GM18951 (cell line): ENCODE data around the gene PP2D1.
A peak's percentile ranks its signal among the peaks of the same experiment; 100 is the strongest.
"Not testable (repeated sequence)": the region's sequence is repeated elsewhere in the genome, so short reads cannot be mapped to it uniquely, and the experiment has no call there.

Source experiments
- POLR2A ChIP-seq: IDR thresholded peaks from 4 replicates; pipeline ENCODE4 v1.6.1; 2011; ENCODE audit warnings: mild to moderate bottlenecking; ENCODE audit not compliant: insufficient read length, insufficient read depth; ENCODE audit errors: extremely low read depth
- in situ Hi-C: fragments of 300-500 bp; cut with MboI; formaldehyde crosslinking; loops from one replicate; pipeline ENCODE4 v1.12.0; 2022; ENCODE audit warnings: low sequenced_read_pairs, mixed read lengths, inconsistent platforms; ENCODE audit not compliant: unreplicated experiment

PP2D1 gene

DNA sequence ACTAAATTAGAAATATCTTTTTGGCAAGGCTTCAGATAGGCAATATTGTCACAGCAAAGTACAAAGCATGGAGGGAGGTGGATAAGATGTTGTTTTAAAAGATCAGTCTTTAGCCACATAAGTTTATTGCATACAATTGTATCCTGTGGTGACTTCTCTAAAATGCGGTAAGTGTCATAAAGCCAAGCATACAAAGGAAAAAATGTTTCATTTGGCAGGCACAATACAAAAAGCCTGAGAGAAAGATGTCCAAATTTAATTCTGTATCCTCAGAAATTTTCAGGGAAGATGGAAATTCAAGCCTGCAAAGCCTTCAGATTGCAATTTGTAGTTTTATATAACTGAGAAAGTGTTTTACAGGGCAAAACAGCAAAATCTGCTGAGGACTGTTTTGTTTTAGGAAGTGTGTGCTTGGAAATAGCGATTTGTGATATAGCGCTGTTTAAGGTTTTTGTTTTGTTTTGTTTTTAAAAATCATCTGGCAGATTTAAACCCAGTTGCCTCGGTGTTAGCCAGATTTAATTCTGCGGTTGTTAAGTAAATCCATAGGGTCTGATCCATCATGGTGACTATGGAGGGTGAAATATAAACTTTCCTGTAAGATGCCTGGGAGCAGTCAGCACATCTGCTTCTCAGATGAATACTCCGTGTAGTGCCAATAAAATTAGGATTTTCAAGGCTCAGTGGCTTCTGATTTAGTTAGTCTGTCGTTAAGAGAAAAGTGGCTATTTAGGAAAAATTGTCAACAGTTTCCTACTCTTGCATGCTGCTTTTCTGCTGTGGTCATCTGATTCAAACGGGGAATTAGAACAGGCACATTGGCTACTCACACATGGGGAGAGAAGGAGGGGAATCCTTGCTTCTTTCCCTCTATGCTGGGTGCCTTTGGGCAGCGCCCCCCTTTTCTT, 36.2 kb upstream of the PP2D1 start:
- in situ Hi-C loops, result no loop called here
- no peak for TF ChIP-seq POLR2A

DNA sequence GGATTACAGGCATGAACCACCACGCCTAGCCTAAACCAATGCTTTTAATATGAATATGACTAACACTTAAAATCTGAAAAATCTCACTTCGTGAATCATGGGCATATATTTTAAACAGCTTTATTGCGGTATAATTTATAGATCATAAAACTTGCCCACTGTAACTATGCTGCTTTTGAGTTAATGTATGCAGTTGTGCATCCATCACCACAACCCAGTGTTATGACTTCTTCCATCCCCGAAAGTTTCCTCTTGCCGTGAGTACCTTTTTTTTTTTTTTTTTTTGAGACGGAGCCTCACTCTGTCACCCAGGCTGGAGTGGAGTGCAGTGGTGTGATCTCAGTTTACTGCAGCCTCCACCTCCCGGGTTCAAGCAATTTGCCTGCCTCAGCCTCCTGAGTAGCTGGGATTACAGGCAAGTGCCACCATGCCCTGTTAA, 35.3 kb upstream of the PP2D1 start:
- no peak for TF ChIP-seq POLR2A
- in situ Hi-C loops, result no loop called here

DNA sequence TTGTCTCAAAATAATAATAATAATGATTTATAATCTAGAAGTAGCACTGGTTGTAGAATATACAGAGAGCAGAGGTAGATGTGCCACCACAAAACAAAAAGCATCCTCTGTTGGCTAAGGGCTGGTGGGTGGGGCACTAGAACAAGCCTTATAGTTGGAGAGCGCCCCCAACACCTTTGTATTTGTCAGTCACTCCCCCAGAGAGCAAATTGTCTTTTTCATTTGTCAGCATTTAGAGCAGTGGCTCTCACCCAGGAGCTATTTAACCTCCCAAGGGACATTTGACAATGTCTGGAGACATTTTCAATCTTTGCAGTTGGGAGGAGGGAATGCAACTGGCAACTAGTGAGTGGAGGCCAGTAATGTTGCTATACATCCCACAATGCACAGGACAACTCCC, 34.5 kb upstream of the PP2D1 start:
- in situ Hi-C loops, result no loop called here
- no peak for TF ChIP-seq POLR2A

DNA sequence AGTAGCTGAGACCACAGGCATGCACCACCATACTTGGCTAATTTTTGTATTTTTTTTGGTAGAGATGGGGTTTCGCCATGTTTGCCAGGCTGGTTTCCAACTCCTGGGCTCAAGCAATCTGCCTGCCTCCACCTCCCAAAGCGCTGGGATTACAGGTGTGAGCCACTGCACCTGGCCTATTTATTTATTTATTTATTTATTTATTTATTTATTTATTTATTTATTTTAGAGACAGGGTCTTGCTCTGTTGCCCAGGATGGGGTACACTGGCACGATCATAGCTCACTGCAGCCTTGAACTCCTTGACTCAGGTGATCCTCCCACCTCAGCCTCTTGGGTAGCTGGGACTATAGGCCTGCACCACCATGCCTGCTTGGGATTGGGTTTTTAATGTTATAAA, 33.1 kb upstream of the PP2D1 start:
- in situ Hi-C loops, result not testable (repeated sequence)

DNA sequence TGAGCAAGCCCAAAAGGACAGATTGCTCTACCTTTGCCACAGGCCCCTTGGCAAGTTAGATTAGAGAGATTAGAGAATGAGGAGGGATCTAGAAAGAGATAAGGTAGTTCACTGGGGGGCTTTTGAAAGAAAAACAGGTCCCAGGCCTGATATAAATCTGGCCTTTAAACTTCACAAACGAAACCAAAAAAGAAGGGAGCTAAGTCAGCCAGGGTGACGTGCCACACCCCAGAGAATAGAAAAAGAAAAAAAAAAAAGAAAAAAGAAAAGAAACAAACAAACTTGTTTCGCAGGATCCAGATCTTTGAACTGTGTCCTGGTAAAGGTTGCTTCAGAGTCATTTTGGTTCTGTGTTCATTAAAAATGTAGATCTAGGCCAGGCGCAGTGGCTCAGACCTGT, 31.8 kb upstream of the PP2D1 start:
- in situ Hi-C loops, result no loop called here
- no peak for TF ChIP-seq POLR2A

DNA sequence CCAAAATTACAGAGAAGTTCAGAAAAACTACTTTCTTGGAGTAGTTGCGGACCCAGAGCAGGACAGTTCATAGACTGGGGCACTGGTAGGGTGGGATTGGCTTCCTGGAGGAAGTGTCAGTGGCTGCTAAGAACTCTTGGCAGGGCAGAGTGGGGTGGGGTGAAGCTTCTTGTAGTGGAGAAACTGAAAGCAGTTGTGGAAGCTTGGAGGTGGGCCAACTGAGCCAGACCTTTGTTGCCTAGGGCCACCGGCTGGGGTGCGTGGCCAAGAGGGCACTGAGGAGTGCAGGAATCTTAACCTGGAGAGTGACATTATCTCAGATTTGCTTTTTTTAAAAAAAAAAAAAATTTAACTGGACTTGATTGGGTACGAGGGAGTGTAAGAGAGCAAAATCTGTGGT, 31.3 kb upstream of the PP2D1 start:
- in situ Hi-C loops, result no loop called here
- no peak for TF ChIP-seq POLR2A

DNA sequence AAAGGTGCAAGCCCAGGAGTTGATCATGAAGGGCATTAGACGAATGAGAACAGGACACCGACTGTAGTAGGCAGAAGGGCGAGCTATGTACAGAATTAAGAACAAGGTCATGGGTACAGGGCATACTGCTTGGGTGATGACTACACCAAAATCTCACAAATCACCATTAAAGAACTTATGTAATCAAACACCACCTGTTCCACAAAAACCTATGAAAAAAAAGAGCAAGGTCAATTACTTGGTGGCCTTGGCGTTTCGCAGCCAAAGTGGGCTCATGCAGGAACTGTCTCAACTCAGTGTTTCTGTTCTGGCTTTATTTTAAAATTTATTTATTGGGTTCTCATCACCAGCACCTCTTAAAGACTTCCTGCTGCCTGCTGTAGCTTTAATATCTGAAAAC, 30.3 kb upstream of the PP2D1 start:
- no peak for TF ChIP-seq POLR2A
- in situ Hi-C loops, result no loop called here

DNA sequence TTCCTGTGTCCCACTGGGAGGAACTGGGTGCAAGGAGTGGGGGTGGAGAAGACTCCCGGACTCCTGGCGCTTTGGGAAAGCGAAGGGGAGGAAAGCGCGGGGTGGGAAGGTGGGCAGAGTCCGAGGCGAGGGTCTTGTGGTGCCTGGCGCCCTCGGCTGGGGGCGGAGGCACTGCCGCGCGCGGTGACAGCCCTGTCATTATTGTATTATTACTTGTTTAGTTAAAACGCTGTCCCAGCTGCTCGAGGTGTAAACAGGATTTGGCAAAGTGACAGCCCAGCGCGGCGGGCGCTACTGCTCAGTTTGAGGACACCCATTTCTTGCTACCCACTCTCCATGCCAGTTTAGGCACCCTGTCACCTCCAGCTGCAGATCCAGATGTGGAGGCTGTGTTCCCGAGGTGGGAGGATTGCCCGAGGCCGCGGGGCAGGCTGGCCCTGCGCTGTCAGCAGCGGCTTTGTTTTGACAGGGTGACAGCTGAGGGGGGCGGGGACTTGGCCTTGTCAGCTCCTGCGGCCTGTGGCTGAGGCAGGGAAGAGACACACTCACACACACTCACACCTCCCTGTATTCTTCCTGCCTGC, 29.2 kb upstream of the PP2D1 start:
- TF ChIP-seq POLR2A, result no peak
- in situ Hi-C loops, result no loop called here

DNA sequence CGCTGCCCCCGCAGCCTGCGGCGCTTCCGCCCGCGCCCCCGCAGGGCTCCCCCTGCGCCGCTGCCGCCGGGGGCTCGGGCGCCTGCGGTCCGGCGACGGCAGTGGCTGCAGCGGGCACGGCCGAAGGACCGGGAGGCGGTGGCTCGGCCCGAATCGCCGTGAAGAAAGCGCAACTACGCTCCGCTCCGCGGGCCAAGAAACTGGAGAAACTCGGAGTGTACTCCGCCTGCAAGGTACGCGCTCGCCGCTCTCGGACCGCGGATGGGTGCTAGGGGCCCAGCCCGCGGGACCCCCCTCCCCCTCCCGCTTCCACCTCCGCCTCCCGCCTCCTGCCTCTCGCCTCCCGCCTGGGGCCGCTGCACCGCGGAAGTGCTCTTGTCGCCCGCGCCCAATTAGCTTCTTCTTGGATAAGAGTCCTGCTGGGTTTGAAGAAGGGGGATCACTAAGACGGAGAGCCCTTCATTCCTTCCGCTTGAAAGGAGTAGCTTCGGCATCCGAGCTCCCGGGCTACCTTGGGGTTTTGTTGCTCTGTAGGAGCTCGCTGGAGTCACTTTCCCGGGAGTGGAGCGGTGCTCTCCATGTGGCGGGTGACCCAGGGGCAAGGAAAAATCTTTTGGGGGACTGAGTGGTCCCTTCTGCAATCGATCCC, 28.6 kb upstream of the PP2D1 start:
- TF ChIP-seq POLR2A, result peak; percentile 37
- in situ Hi-C loops, result no loop called here

DNA sequence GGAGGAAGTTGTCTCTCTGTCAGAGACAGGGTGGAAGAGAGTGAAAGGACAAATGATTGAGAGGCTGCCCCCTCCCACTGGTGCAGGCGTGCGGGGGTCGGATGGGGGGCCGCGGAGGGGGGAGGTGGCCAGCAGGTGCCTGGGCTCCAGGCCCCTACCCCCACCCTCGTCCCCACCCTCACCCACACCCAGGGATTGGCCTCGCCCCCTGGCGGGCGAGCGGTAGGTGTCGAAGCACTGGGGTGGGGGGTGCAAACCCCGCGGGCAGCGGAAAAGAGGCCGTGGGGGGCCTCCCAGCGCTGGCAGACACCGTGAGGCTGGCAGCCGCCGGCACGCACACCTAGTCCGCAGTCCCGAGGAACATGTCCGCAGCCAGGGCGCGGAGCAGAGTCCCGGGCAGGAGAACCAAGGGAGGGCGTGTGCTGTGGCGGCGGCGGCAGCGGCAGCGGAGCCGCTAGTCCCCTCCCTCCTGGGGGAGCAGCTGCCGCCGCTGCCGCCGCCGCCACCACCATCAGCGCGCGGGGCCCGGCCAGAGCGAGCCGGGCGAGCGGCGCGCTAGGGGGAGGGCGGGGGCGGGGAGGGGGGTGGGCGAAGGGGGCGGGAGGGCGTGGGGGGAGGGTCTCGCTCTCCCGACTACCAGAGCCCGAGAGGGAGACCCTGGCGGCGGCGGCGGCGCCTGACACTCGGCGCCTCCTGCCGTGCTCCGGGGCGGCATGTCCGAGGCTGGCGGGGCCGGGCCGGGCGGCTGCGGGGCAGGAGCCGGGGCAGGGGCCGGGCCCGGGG, 27.9 kb upstream of the PP2D1 start, which contains the start of gene KAT2B:
KAT2B (plus strand) TSS at position 682 of the 783 bp plus-strand sequence; CDS start at position 714, 32 bp downstream.
- in situ Hi-C loops, result no loop called here
- peak; percentile 64 for TF ChIP-seq POLR2A

DNA sequence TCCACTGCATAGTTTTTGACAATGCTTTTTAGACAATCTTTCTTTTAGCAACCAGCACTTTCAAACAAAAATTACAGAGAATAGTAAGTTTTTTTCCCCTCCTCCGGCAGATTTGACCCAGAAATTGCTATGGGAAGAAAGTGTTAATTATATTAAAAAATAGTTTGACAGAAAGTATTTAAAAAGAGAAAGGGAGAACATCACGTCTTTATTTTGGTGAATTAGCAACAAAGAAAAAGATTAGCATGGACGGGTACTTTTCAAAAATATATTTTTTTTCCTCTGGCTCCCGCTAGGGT, 27.4 kb upstream of the PP2D1 start:
- no peak for TF ChIP-seq POLR2A
- in situ Hi-C loops, result no loop called here

DNA sequence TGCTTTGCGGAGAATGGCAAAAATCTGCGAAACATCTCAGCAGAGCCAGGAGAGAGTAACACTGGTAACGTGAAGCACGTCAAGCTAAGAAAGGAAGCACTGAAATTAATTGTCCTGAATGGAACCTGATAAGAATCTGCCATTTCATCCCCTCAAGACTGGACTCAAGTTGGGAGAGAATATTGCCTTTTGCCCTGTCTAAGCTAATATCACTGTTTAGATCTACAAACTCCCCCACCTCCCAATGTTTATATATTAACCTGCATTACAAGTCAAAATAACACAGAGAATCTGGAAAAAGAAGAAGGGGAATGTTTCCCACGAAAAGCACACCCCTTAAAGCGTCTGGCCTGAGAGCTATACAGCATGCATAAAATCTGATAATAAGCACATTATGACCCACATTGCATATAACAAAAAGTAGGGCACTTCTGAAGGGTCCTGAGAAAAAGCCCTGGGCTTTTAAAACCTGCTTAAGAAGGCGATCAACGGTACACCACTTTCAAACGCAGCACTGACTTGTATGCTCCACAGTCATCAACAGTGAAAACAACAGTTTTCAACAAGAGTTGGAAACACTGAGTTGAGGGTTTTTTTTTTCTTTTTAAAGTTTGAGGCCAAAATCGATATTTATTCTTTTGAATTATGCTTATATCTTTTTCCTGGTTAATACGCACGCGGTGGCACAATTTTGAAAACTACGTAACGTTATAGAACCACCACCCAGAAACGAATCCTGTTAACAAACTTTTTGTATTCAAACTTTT, 26.8 kb upstream of the PP2D1 start:
- in situ Hi-C loops, result no loop called here
- no peak for TF ChIP-seq POLR2A

DNA sequence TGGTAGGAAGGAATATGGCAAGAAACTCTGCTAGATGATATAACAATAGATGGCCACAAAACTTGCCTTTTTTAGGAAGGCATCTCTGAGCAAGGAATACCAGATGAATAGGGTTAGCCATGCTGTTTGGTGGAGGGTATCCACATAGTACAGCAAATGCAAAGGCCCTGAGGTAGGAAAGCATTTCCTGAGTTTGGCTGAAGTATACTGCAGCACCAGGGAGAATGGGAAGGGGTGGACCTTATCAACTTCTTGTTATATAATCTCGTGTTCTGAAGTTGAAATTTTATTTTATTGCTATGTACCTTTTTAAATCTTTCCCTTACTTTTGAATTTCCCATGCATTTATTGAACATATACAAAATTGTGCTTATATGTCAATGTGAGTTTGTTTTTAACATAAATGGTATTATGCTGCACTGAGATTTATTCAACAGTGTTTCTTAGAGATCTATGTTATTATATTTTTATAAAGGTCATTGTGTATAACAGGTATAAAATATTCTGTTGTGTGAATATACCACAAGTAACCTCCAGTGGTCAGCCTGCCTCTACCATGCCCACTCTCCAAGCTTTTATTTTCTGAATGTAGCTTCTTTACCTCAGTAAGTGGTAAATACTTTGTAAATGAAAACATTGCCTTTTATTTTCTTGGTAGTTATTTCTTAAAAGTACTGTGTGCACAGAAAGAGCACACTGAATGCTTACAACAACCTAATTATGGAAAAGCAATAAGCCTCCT, 25.4 kb upstream of the PP2D1 start:
- TF ChIP-seq POLR2A, result no peak
- in situ Hi-C loops, result no loop called here
